Tibial nerve (tissue), 4 donors: Measurements from ENCODE around the gene PHACTR4.

Experiments used
- EP300 ChIP-seq, 2 donors: sonication (generic); formaldehyde crosslinking; IDR thresholded peaks; one replicate each; pipeline ENCODE4 v1.6.1; 2017; ENCODE audit warnings: antibody characterized with exemption in 2 of 2, mild to moderate bottlenecking in 1 of 2
- TF ChIP-seq, protein P1 (sequence below), 5 experiments: fragments of 200-600 bp in 3 of 5; fragments of 450-650 bp in 2 of 5; sonication (generic) in 3 of 5; IDR thresholded peaks; one replicate each; pipeline ENCODE4 v1.5.1; 2016 to 2019; ENCODE audit warnings: antibody characterized with exemption in 5 of 5, mild to moderate bottlenecking in 3 of 5, moderate library complexity in 2 of 5

DNA sequence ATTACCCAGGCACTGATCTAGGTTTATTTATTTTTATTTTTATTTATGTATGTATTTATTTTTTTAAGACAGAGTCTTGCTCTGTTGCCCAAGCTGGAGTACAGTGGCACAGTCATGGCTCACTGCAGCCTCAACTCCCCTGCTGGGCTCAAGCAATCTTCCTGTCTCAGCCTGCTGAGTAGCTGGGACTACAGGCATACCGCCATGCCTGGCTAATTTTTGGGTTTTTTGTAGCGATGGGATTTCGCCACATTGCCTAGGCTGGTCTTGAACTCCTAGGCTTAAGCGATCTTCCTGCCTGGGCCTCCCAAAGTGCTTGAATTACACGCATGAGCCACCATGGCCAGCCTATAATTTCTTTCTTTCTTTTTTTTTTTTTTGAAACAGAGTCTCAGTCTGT, 9.4 kb downstream of the PHACTR4 start:
- TF ChIP-seq, protein P1, sequence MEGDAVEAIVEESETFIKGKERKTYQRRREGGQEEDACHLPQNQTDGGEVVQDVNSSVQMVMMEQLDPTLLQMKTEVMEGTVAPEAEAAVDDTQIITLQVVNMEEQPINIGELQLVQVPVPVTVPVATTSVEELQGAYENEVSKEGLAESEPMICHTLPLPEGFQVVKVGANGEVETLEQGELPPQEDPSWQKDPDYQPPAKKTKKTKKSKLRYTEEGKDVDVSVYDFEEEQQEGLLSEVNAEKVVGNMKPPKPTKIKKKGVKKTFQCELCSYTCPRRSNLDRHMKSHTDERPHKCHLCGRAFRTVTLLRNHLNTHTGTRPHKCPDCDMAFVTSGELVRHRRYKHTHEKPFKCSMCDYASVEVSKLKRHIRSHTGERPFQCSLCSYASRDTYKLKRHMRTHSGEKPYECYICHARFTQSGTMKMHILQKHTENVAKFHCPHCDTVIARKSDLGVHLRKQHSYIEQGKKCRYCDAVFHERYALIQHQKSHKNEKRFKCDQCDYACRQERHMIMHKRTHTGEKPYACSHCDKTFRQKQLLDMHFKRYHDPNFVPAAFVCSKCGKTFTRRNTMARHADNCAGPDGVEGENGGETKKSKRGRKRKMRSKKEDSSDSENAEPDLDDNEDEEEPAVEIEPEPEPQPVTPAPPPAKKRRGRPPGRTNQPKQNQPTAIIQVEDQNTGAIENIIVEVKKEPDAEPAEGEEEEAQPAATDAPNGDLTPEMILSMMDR (IDR thresholded peaks at IDR 0.05): no peak
- no peak for TF ChIP-seq EP300 (IDR thresholded peaks at IDR 0.05)
